Endothelial cell of umbilical vein (primary cell): ENCODE data around the gene ABCC11. TPM values are rescaled to one million over a fixed set of nuclear protein-coding genes. Genes with fewer than 3 reads are reported as not detected.

Source experiments
- BruUV-seq: library from RNA; stranded (reverse); fragments of 400-500 nt; replicated peaks from 2 replicates; lab custom pipeline; 2021; lab: Mats Ljungman, UMichigan
- CTCF ChIA-PET: fragments of 300-600, 350-600 bp; sonication (Branson Sonifier 250); formaldehyde crosslinking; loops from one replicate; lab custom pipeline; 2021; ENCODE audit warnings: antibody characterized with exemption, inconsistent platforms; lab: Charles Lee
- POLR2A ChIA-PET: fragments of 300-600, 350-600 bp; sonication (Branson Sonifier 250); formaldehyde crosslinking; loops from one replicate; lab custom pipeline; 2021; ENCODE audit warnings: antibody characterized with exemption, inconsistent platforms; lab: Charles Lee
- DNase-seq: peaks from one replicate; pipeline ENCODE4 v3.0.0-alpha.2; 2011; ENCODE audit warnings: low read depth, low spot score
- FAIRE-seq: peaks from 2 replicates; lab custom pipeline; 2011; peaks lifted over from hg19 to GRCh38; lab: Jason Lieb, UNC
- H2AFZ ChIP-seq: 2 replicates; pipeline ENCODE4 v1.6.0; 2012; ENCODE audit warnings: low read depth, low read length, control low read depth, inconsistent platforms
- H3K27ac ChIP-seq: 2 replicates; pipeline ENCODE4 v1.5.1; 2011; ENCODE audit warnings: low read depth, mild to moderate bottlenecking, control low read depth, low read length, moderate library complexity; ENCODE audit not compliant: insufficient read depth
- H3K27me3 ChIP-seq, 2 experiments: 2 replicates each; pipeline versions ENCODE4 v1.6.0 to v1.6.1; 2011; ENCODE audit warnings: low read length in 2 of 2, mixed read lengths in 1 of 2; ENCODE audit not compliant: control insufficient read depth in 2 of 2, insufficient read depth in 2 of 2
- H3K36me3 ChIP-seq, 2 experiments: 2 replicates in 1 of 2; 3 replicates in 1 of 2; pipeline ENCODE4 v1.5.1; 2011; ENCODE audit warnings: low read length in 2 of 2, mild to moderate bottlenecking in 1 of 2, moderate library complexity in 1 of 2; ENCODE audit not compliant: control insufficient read depth in 2 of 2, insufficient read depth in 2 of 2; ENCODE audit errors: extremely low read depth in 1 of 2
- H3K4me1 ChIP-seq: 3 replicates; pipeline ENCODE4 v1.5.1; 2011; ENCODE audit warnings: mild to moderate bottlenecking, low read length; ENCODE audit not compliant: control insufficient read depth, insufficient read depth; ENCODE audit errors: extremely low read depth
- H3K4me2 ChIP-seq: 2 replicates; pipeline ENCODE4 v1.6.1; 2011; ENCODE audit warnings: low read length, control low read depth, mixed read lengths; ENCODE audit not compliant: insufficient read depth
- H3K4me3 ChIP-seq, 3 experiments: fragments of 200-600 bp in 1 of 3; sonication (generic), shearing (Covaris generic) in 1 of 3; replicated peaks in 1 of 3; 2 replicates each; pipeline ENCODE4 v1.5.1; 2011 to 2016; ENCODE audit warnings: control low read depth in 3 of 3, low read length in 3 of 3, mild to moderate bottlenecking in 2 of 3, inconsistent platforms in 1 of 3, low read depth in 1 of 3, moderate library complexity in 1 of 3; ENCODE audit not compliant: insufficient read depth in 1 of 3
- H3K79me2 ChIP-seq: 2 replicates; pipeline ENCODE4 v1.6.0; 2012; ENCODE audit warnings: low read length, inconsistent platforms; ENCODE audit not compliant: control insufficient read depth, insufficient read depth
- H3K9ac ChIP-seq: replicated peaks from 2 replicates; pipeline ENCODE3; 2011; ENCODE audit warnings: low read length, control low read depth; ENCODE audit not compliant: insufficient read depth; ENCODE audit errors: extremely low read depth
- H3K9me1 ChIP-seq: replicated peaks from 3 replicates; pipeline ENCODE4 v1.6.0; 2011; ENCODE audit warnings: mild to moderate bottlenecking, low read length; ENCODE audit not compliant: control insufficient read depth, insufficient read depth; ENCODE audit errors: extremely low read depth
- H3K9me3 ChIP-seq: replicated peaks from 2 replicates; pipeline ENCODE4 v1.5.1; 2012; ENCODE audit warnings: low read length, inconsistent platforms; ENCODE audit not compliant: control insufficient read depth, insufficient read depth
- H4K20me1 ChIP-seq: replicated peaks from 2 replicates; pipeline ENCODE3; 2011; ENCODE audit warnings: mild to moderate bottlenecking, low read length; ENCODE audit not compliant: control insufficient read depth, insufficient read depth; ENCODE audit errors: extremely low read depth
- CTCF ChIP-seq, 2 donors: IDR thresholded peaks; 1 replicate in 1 of 2; 2 replicates in 1 of 2; pipeline ENCODE4 v1.5.1; 2011; ENCODE audit warnings: low read length in 2 of 2, mild to moderate bottlenecking in 2 of 2, moderate library complexity in 2 of 2, control low read depth in 1 of 2, inconsistent platforms in 1 of 2, low read depth in 1 of 2; ENCODE audit not compliant: insufficient read depth in 1 of 2; ENCODE audit errors: extremely low read depth in 1 of 2
- EZH2 ChIP-seq: IDR thresholded peaks from 2 replicates; pipeline ENCODE4 v1.6.1; 2012; ENCODE audit warnings: borderline replicate concordance, low read depth, mild to moderate bottlenecking, moderate library complexity, low read length, inconsistent platforms; ENCODE audit not compliant: severe bottlenecking
- FOS ChIP-seq: IDR thresholded peaks from 2 replicates; pipeline ENCODE4 v1.6.1; 2011; ENCODE audit warnings: mild to moderate bottlenecking, low read length, moderate library complexity, borderline replicate concordance; ENCODE audit not compliant: insufficient read depth
- GATA2 ChIP-seq: IDR thresholded peaks from 2 replicates; pipeline ENCODE4 v1.7.0; 2011; ENCODE audit warnings: low read depth, mild to moderate bottlenecking, moderate library complexity, mixed read lengths, low read length; ENCODE audit not compliant: insufficient read length, insufficient read depth
- JUN ChIP-seq: IDR thresholded peaks from 2 replicates; pipeline ENCODE4 v1.6.1; 2011; ENCODE audit warnings: borderline replicate concordance, low read depth; ENCODE audit not compliant: insufficient read length, insufficient read depth
- MAX ChIP-seq: IDR thresholded peaks from 2 replicates; pipeline ENCODE4 v1.6.1; 2011; ENCODE audit not compliant: insufficient read depth, insufficient read length
- MYC ChIP-seq: IDR thresholded peaks from one replicate; pipeline ENCODE4 v1.6.1; 2011; ENCODE audit warnings: mild to moderate bottlenecking, low read depth, low read length
- POLR2A ChIP-seq: IDR thresholded peaks from 2 replicates; pipeline ENCODE4 v1.6.1; 2012; ENCODE audit warnings: low read depth, mild to moderate bottlenecking, control low read depth, low read length
- POLR2AphosphoS5 ChIP-seq: IDR thresholded peaks from 2 replicates; pipeline ENCODE4 v1.6.1; 2012; ENCODE audit warnings: low read depth, mild to moderate bottlenecking, control low read depth, low read length, moderate library complexity; ENCODE audit not compliant: insufficient read depth
- dilution Hi-C: fragments of 300-500 bp; cut with MboI; formaldehyde crosslinking; loops from one replicate; pipeline ENCODE4 v1.15.0; 2019; ENCODE audit warnings: low sequenced_read_pairs; ENCODE audit not compliant: extremely low pct_ligation_motif_present
- intact Hi-C: fragments of 100-400 bp; cut with micrococcal nuclease; formaldehyde crosslinking; loops from one replicate; pipeline ENCODE4 v1.10.0; 2022
- polyA plus RNA-seq, 4 experiments: library from polyadenylated mRNA; depleted of rRNA in 3 of 4; stranded (reverse) in 3 of 4; unstranded in 1 of 4; fragments of >200 nt; gene quantifications; 2 replicates each; pipeline versions ENCODE4 v1.2.1 to v1.2.3, GENCODE V29; 2011 to 2012; ENCODE audit warnings: missing spikeins in 1 of 4
- total RNA-seq: library from RNA; stranded (reverse); gene quantifications from 2 replicates; pipeline ENCODE4 v1.2.3, GENCODE V29; 2021

Gene ABCC11
- total and polyA plus RNA-seq, 2 donors (not counting 3 experiments of a cell fraction or from before 2014, with no cell fraction given), result 0.08 TPM; not detected in 1

DNA sequence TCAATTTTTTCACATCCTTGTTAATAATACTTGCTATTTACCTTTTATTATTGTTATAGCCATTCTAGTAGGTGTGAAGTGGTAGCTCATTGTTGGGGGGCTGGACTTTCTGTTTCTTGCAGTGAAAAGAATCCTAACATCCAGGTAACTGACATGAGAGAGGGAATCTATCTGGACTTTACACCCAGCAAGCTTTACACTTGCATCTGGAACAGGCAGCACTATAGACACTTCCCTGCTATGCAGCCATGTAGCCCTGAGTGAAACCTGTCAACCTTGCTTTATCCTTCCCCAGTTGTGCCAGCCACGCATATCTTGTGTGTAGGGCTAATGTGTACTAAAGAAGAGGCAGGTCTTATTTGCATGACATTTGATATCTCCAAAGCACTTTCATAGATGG lies 74.7 kb downstream of the ABCC11 start:
- H4K20me1 ChIP-seq, result no peaks in the 10 kb centered on the region
- H3K9ac ChIP-seq, result no peak overlapping the region
- no peak for FAIRE-seq
- H3K4me1 ChIP-seq, result no peaks in the 10 kb centered on the region
- TF ChIP-seq EZH2, result no peak
- TF ChIP-seq GATA2, result no peak
- no peak for TF ChIP-seq POLR2A
- TF ChIP-seq MAX, result no peak
- TF ChIP-seq POLR2AphosphoS5, result no peak
- no peak for TF ChIP-seq FOS
- H3K36me3 ChIP-seq, result no peaks in the 10 kb centered on the region
- H3K9me1 ChIP-seq, result no peaks in the 10 kb centered on the region
- intact Hi-C loops (no loop called here), dilution Hi-C loops (no loop called here)
- no peak overlapping the region for H3K4me3 ChIP-seq
- BruUV-seq, result no TSS peak
- no peak overlapping the region for H3K27ac ChIP-seq
- DNase-seq, result no peak
- no peaks in the 10 kb centered on the region for H3K79me2 ChIP-seq
- ChIA-PET POLR2A (no interaction called here), CTCF (interaction anchor here (1.5 kb wide), 1 partner anchor 451 kb away, joined by 3 read pairs; no protein-coding TSS in a partner anchor)
- no peak overlapping the region for H3K4me2 ChIP-seq
- H3K9me3 ChIP-seq, result no peaks in the 10 kb centered on the region
- no peaks in the 10 kb centered on the region for H3K27me3 ChIP-seq
- no peak overlapping the region for H2AFZ ChIP-seq

- Histone ChIP-seq H3K79me2 (no peaks in the 10 kb centered on the region), H3K9me3 (no peaks in the 10 kb centered on the region), H3K27ac (no peak overlapping the region), H3K4me2 (no peak overlapping the region), H2AFZ (no peak overlapping the region), H3K4me3 (no peak overlapping the region), H4K20me1 (no peaks in the 10 kb centered on the region), H3K4me1 (peaks cover 2% of the 10 kb centered on the region), H3K9me1 (no peaks in the 10 kb centered on the region), H3K9ac (no peak overlapping the region), H3K27me3 (no peaks in the 10 kb centered on the region), H3K36me3 (no peaks in the 10 kb centered on the region)
- BruUV-seq, result no TSS peak
- ChIA-PET CTCF (no interaction called here), POLR2A (no interaction called here)
- intact Hi-C loops, result loop anchor here (5.0 to 10.0 kb wide), 3 partner anchors 462 to 1545 kb away; partner anchors contain the start of genes DNAJA2 and SHCBP1
- no peak for FAIRE-seq
- DNase-seq, result no peak
- dilution Hi-C loops, result no loop called here
- no peak for TF ChIP-seq MAX
- TF ChIP-seq FOS, result no peak
- TF ChIP-seq MYC, result no peak
- no peak for TF ChIP-seq GATA2
- no peak for TF ChIP-seq POLR2A
- no peak for TF ChIP-seq EZH2
- TF ChIP-seq CTCF (IDR thresholded peaks at IDR 0.05; ENCODE audit: extremely low read depth in 1 of 2, insufficient read depth in 1 of 2, low read depth in 1 of 2, low read length in 2 of 2), result no peak
- TF ChIP-seq POLR2AphosphoS5, result no peak
- no peak for TF ChIP-seq JUN
These were observed 77.4 kb downstream of the ABCC11 start for GRCh38 chr16:48169896-48170295.
